TTC549 (cell line): ENCODE data around the gene MAPK9.

Experiments
- FAIRE-seq: peaks from 2 replicates; lab custom pipeline; 2012; peaks lifted over from hg19 to GRCh38; lab: Jason Lieb, UNC

Gene MAPK9

GRCh38 chr5:180204276-180204819 is 87.5 kb downstream of the MAPK9 start:
- no peak for FAIRE-seq

- FAIRE-seq: no peak
Measured at GRCh38 chr5:180202939-180203573, 88.8 kb downstream of the MAPK9 start.

- FAIRE-seq: no peak
Measured at GRCh38 chr5:180201051-180201987, 90.6 kb downstream of the MAPK9 start.

GRCh38 chr5:180199390-180199789 is 92.5 kb downstream of the MAPK9 start:
- no peak for FAIRE-seq

- FAIRE-seq: no peak
Measured at GRCh38 chr5:180198208-180198607, 93.7 kb downstream of the MAPK9 start.

- no peak for FAIRE-seq
Measured at GRCh38 chr5:180197016-180197702, 94.7 kb downstream of the MAPK9 start.

- no peak for FAIRE-seq
Measured at GRCh38 chr5:180194410-180195345, 97.2 kb downstream of the MAPK9 start.

GRCh38 chr5:180193749-180194375 is 98.0 kb downstream of the MAPK9 start:
- FAIRE-seq: no peak

GRCh38 chr5:180191716-180192115 is 100.2 kb downstream of the MAPK9 start:
- no peak for FAIRE-seq

- FAIRE-seq: no peak
Measured at GRCh38 chr5:180187767-180188166, 104.1 kb downstream of the MAPK9 start.
